Measurements from ENCODE around the gene CDH24.
"Not testable (repeated sequence)": the region's sequence is repeated elsewhere in the genome, so short reads cannot be mapped to it uniquely, and the experiment has no call there.

Gene CDH24

DNA sequence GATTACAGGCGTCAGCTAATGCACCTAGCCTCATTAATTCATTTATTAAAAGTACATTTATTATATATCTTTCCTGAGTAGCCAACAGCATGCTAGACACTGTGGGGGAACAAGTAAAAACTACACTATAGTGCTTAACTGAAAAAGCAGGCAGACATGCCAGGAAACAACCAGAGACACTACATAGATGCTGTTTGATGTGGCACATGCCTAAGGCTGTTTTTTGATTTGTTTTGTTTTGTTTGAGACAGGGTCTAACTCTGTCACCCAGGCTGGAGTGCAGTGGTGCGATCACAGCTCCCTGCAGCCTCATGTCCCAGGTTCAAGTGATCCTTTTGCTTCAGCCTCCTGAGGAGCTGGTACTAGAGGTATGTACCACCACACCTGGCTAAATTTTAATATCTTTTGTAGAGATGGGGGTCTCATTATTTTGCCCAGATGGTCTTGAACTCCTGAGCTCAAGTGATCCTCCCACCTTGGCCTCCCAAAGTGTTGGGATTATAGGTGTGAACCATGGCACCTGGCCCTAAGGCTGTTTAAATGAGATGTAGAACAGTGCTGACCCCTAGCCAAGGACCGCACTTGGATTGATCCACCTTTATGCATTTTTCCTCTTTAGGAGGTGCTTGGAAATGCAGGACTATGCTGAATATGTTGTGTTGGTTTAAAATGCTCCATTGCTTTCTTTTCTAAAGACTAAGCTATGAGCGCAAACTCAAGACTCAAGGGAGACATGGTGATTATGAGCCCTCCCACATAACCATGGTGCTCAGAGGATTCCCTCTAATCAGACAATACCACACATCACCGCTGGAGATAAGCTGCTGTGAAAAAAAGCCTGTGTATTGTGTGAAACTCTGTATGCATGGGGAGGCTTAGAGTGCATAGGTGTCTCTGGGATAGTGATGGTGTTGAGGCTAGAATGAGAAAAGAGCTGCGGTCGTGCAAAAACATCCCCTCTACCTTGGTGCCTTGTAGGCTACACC, 36.9 kb downstream of the CDH24 start:
- DNase-seq: no peak

DNA sequence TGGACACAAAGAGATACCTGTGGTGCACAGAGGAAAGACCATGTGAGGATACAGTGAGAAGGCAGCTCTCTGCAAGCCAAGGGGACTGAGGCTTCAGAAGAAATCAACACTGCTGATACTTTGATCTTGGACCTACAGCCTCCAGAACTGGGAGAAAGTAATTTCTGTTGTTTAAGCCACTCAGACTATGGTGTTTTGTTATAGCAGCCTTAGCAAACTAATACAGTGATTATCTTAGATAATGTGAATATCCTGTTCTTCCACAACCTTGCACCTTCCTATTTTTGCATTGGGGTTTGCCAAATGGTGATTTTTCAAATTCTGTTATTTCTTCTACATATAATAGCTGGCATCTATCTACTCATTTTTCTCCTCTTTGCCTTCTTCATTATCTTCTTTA, 39.2 kb downstream of the CDH24 start:
- no peak for DNase-seq

DNA sequence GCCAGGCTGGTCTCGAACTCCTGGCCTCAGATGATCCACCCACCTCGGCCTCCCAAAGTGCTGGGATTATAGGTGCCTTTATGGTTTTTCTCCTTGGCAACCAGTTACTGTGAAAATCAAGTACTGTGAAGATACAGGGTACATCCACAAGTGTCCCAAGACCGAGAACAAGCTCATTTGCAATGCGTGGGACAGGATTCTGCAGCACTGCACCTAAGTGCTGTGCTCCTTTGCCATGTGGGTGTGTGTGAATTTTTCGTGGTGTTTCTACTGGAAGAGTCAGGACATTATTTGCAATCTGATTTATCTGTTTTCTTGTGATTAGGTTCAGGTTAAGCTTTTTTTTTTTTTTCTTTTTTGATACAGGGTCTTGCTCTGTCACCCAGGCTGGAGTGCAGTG, 40.2 kb downstream of the CDH24 start:
- DNase-seq: no peak

DNA sequence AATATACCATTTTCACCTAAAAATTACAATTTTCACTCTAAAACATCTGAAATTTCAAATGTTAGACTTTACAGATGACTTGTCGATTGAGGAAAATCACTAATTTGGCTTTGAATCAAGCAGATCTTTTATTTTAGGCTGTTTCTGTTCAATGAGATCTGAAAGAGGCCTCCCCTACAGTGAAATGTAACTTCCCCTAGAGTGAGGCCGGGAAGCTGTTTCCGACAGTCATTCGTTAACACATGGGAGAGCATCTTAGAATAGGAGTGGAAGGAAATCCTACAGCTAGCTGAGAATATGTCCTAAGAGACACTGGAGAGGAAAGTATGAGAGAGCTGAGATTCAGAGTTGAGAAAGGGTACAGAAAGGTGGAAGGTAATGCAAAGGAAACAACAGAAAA, 41.7 kb downstream of the CDH24 start:
- no peak for DNase-seq

DNA sequence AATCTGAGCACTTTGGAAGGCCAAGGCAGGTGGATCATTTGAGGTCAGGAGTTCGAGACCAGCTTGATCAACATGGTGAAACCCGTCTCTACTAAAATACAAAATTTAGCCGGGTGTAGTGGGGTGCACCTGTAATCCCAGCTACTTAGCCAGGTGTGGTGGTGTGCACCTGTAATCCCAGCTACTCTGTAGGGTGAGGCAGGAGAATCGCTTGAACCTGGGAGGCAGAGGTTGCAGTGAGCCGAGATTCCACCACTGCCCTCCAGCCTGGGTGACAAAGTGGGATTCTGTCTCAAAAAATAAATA, 43.6 kb downstream of the CDH24 start:
- not testable (repeated sequence) for DNase-seq

DNA sequence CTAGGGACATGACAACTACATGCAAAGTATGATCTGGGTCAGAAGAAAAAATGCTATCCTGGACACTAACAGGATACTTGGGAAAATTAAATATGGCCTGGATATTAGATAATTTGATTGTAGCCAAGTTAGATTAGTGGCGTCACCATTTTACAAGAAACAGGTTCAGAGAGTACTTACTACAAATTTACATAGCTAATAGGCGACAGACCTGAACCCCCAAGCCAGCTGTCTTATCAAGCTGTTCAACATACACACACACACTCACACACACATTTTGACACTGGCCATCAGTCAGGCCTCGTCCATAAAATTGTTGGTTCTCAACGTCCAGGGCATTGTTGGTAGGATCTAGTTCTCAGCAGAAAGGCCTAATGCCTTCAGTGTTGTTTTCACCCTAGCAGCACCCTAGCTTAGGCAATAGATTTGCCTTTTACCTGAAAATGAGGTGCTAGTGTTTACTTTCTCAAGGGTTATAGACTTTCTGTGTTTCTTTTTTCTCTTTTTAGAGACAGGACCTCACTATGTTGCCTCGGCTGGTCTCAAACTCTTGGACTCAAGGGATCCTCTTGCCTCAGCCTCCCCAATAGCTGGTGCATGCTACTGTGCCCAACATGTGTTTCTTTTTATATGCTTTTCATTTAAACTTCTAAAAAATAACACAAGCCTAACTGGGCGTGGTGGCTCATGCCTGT, 44.1 kb downstream of the CDH24 start:
- no peak for DNase-seq

DNA sequence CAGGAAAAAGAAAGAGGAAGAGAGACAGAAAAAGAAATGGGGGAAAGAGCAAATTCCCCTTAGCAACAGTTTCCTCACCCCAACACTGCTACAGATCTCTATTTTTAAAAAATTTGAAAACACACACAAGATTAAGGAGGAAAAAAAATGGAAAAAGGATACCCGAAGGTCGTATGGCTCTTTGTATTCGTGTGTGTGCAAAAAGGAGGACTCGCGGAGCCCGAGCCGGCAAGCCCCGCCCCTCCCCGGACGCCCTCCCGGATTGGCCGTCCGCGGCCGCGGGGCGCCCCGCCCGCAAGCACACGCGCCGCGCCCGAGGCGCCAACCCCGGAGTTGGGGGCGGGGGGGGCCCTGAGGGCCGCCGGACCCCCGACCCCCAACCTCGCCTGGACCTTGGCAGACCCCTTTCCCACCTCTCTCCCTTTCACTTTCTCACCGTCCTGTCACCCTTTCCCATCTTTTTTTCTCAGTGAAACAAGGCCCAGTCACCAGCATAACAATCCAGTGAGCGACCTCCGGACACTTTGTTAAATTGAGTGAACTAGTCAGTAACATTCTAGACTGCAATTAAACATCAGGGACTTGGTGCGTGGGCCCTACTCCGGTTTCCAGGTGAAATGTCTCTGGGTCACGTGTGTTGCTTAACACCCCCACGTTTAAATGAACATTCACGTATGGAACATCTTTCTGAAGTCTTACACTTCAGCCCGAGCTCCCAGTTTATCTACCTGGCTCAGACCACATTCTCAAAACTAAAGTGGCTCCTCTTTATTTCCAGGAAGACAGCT, 47.2 kb downstream of the CDH24 start, which contains the start of gene C14orf93:
Gene C14orf93, minus strand, starts transcription at position 205 of the 788 bp plus-strand sequence. CDS start 11,120 bp downstream, outside the sequence.
- DNase-seq: peak; percentile 73

DNA sequence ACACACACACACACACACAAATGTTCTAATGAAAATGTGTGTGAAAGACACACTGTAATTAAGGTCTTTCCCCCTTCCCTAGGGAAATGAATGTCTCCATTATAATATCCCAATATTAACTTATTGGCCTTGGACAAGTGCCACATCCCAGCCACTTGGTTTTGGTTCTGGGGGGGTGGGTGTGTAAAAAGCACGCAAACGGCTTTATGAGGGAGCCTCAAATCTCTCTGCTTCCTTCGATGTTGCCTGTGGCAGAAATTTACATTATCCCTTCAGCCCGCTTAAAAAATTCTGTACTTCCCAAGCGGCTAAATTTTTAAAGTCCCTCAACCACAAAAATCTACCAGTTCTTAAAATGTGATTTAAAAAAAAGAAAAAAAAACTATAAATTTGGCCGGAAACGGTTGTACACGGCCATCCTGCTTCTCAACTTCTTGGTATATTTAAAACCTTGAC, 47.8 kb downstream of the CDH24 start:
- DNase-seq: no peak

DNA sequence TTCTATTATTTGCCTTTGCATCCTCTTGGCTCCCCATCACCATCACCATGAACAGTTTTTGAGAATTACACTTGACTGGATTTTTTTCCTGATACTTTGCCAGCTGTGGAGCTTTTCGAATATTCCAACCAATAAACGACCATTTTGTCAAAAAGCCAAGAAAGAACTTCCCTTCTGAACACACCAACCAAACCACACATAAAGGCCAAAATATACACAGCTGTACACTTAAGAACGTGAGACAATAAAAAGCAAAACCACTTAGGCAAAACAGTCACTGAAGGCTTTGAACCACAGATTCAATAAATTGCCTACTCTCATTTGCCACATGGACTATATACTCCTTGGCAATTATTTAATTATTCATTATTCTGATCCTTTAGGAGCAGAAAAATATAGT, 48.5 kb downstream of the CDH24 start:
- DNase-seq: no peak

DNA sequence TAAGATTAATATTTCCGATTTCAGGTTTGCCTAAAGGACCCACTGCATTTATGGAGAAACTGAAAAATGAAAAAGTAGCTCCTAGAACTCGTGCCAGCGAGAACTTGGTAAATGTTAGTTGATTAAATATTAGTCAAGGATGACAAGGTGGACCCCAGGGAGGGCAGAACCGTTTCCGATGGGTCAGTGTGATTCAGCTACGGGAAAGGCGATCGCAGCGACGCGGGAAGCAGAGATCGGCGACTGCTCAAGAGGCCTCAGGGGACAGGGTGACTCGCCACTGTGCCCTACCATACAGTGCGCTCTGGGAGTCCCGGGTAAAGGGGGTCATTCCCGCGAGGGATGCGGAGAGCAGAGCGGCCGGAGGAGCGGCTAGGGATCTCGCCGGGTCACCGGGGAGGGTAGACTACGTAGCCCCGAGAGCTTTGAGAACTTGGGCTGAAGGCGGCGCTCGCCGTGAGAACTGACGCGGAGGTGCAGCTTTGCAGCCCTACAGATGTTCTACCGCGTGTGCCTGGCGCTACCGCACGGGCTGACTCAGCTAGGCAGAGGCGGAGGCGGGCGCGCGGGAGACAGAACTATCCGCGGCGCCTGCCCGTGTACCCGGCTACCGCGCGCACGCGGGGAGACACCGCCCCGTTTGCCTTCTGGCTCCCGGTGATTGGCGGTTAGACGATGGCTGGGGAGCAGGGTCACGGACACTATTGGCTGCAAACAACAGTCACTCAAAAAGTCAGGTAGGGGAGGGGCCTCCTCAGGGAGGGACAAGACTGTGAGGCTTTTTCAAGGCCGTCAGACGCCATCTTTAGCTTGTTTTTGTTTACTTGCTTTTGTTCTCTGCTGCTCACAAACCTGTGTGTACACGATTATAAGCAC, 50.5 kb downstream of the CDH24 start:
- DNase-seq: peak; percentile 98

DNA sequence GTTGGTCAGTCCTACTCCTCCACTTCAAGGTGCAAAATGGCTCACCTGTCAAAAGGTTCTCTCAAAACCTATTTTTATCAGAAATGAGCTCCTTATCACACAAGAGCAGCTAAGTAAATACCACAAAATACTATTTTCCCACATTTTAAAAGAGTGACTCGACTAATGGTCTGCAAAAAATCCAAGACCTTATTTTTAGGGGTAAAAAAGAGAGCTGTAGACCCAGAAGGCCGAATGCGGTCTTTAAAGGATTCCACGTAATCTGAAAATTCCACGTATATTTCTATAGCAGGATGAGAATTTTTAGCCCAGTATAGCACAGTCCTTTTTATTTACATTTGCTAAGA, 51.2 kb downstream of the CDH24 start:
- no peak for DNase-seq

DNA sequence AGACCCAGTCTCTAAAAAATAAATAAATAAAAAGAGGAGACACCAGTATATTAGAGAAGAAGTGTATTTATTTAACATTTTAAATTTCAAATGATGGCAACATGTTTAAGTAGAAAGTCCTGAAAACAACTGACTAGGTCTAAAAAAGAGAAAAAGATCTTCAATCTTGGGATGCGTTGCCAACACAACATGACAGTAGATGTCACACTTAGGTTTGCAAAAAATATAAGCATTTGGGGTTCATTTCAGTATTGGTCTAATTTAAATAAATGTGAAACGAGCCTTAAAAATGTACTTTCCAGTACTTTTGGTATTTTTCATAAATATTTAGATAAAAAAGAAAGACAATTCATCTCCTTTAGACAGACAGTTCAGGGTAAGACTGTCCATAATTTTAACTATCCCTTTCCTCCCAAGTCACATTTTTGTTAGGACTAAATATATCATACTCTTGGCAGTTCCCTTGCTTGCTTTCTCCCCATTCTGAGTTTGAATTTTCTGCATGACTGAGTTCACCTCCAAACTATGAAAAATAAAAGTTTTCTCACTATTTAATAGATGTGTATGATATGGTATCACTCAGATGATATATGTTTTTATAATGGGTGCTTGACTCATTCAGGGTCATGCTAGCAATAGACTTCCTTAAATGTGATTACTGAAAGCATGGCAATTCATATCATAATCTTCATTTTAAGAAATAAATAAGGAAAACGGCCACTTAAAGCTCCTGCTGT, 51.7 kb downstream of the CDH24 start:
- peak; percentile 24 for DNase-seq

DNA sequence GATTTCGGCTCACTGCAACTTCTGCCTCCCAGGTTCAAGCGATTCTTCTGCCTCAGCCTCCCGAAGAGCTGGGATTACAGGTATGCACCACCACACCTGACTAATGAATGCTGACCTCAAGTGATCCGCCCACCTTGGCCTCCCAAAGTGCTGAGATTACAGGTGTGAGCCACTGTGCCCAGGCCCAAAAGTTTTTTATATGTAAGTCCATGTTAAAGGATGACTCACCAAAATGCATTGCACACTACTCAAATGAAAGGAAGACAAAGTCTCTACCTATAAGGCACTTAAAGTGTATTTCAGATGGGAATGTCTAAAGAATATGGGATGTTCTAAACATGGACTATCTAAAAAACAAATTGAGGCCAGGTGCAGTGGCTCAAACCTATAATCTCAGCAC, 53.0 kb downstream of the CDH24 start:
- DNase-seq: not testable (repeated sequence)

DNA sequence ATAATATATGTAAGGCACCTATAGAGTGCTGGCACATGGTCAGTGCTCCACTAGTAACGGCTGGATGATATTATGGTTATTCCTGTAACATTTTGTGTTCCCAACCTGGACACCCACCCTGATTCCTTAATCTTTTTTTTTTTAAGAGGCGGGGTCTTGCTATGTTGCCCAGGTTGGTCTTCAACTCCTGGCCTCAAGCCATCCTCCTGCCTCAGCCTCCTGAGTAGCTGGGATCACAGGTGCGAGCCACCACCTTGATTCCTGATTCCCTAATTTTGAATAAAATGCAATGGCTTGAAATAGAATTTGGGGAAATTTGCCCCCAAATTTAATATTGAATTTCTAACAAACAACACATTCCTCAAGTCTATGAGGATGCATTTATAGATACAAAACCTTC, 54.7 kb downstream of the CDH24 start:
- no peak for DNase-seq

DNA sequence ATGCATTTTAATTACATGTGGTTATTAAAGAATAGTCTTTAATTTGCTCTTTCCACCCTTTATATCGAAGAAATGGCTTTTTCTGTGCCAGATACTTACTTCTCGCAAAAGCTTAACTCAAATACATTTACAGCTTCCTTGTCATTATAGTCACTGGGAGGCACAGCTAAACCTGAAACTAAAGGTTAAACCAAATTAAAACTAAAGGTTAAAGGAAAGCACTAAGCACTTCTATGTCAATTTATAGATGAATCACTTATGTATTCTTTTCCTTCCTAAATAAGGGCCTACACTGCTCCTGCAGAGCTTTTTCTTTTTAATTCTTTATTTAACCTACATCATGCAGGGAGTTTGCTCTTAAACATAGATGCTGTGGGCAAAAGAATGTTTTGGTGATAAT, 56.5 kb downstream of the CDH24 start:
- DNase-seq: no peak

DNA sequence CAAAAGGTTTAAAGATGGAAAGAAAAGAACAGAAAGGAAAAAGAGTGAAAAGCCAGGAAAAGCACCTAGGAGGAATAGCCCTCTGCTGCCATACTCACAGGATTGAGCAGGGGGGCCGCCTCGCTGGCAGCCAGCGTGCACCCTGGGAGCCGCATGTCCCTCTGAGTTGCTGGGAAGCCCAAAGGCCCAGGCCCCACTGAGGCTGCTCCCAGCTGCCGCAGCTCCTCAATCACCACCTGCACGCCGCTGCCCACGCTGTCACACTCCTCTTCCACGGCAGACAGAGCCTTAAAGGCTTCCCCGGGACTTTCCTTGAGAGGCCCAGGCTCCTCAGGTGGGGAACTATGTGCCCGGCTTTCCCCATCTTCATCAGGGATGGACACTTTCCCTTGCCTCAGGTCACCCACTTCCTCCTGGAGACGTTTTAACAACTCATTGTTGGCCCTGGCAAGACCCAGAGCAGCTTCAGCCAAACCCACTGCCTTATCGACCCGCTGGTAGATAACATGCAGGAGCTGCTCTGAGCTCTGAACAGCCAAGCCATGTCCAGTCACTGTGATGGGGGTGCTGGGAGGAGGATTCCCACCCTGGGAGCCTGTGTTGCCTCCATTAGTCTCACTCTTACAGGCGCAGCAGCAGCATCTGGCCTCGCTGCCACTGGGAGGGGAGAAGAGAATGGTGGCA, 58.8 kb downstream of the CDH24 start:
- no peak for DNase-seq

DNA sequence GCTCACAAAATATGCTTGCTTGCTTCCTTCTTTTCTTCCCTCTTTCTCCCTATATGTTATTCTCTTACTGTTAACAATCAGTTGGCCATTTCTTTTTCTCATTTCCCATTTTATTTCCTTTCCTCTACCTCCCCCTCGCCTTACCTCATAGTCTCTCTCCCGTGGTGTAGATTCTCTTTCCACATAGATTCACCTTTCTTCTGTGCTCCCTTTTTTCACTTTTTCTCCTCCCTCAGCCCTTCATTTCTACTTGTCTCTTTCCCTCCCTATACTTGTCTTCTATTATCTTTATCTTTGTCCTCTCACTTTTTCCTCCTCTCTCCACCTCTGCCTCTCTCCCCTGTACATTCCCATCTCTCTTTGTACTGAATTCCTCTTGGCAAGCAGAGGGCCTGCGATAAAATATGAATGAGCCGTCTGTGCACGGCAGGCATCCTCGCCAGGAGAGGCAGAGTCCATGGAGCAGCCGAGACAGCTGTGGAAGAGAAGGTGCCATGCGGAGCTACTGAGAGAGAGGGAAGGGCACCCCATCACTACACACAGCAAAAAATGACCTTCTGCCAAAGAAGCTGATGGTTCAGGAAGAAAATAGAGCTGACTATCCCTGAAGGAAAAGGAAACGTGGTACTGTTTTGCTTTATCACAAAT, 59.5 kb downstream of the CDH24 start:
- no peak for DNase-seq

Measured in fibroblast of skin of scalp (primary cell).